ENCODE results near the gene ECT2L. TPM values are rescaled to one million over a fixed set of nuclear protein-coding genes. Genes with fewer than 3 reads are reported as not detected.
A peak's percentile ranks its signal among the peaks of the same experiment; 100 is the strongest.

The ECT2L gene
- total and polyA plus RNA-seq, 2 experiments from 2014 or later, result 0.03 to 0.15 TPM

DNA sequence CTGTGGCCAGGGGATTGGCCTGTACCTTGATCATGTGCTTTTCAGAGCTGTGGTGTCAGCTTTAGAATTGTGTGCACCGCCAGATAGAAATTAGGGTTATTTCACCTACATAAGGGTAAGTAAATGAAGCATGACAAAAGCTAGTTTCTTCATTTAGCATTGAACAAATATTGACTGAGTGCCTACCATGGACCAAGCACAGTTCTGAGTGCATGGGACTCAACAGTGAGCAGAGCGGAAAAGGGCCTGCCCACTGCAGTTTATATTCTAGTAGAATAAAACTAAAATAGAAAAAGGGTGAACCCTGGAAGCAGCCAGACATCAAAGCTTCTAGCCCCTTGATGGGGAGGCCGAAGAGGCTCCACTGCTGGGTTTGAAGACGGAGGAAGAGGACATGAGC is 25.6 kb downstream of the ECT2L start:
- Histone ChIP-seq H3F3A (replicated peaks; ENCODE audit: low read depth) (no peaks in the 10 kb centered on the region), H3K27ac (ENCODE audit: low read depth) (no peak overlapping the region), H3K9me2 (ENCODE audit: insufficient read depth) (0 out of 2 replicates have a peak, but pooled peaks cover under 1% of the 10 kb centered on the region), H3K36me3 (ENCODE audit: insufficient read depth) (no peaks in the 10 kb centered on the region), H3K4me1 (ENCODE audit: insufficient read depth) (peaks cover 18% of the 10 kb centered on the region), H3K4me2 (no peak overlapping the region), H3K79me2 (replicated peaks; ENCODE audit: insufficient read depth) (no peaks in the 10 kb centered on the region), H4K20me1 (replicated peaks; ENCODE audit: insufficient read depth) (no peaks in the 10 kb centered on the region), H3K4me3 (no peak overlapping the region), H3K27me3 (ENCODE audit: insufficient read depth) (no peaks in the 10 kb centered on the region), H2AFZ (0 out of 2 replicates have a peak overlapping the region, but pooled peaks have one; percentile 69)
- H3K36me3 Mint-ChIP-seq (ENCODE audit: low read depth), result no peaks in the 10 kb centered on the region
- H3K9me3 Mint-ChIP-seq, result no peaks in the 10 kb centered on the region
- ATAC-seq, result no peak
- peaks cover 9% of the 10 kb centered on the region for H3K27me3 Mint-ChIP-seq (ENCODE audit: insufficient read depth, low read depth, poor library complexity)
- no peak for TF ChIP-seq ZNF114 (CRISPR knock-in tag; IDR thresholded peaks at IDR 0.05)
- TF ChIP-seq EZH2 (IDR thresholded peaks at IDR 0.05; ENCODE audit: low read depth, unreplicated experiment), result no peak
- TF ChIP-seq EZH2phosphoT487 (IDR thresholded peaks at IDR 0.05; ENCODE audit: unreplicated experiment), result no peak
- TF ChIP-seq STAT1 (IDR thresholded peaks at IDR 0.05; ENCODE audit: unreplicated experiment), result no peak
- TF ChIP-seq, protein P1, sequence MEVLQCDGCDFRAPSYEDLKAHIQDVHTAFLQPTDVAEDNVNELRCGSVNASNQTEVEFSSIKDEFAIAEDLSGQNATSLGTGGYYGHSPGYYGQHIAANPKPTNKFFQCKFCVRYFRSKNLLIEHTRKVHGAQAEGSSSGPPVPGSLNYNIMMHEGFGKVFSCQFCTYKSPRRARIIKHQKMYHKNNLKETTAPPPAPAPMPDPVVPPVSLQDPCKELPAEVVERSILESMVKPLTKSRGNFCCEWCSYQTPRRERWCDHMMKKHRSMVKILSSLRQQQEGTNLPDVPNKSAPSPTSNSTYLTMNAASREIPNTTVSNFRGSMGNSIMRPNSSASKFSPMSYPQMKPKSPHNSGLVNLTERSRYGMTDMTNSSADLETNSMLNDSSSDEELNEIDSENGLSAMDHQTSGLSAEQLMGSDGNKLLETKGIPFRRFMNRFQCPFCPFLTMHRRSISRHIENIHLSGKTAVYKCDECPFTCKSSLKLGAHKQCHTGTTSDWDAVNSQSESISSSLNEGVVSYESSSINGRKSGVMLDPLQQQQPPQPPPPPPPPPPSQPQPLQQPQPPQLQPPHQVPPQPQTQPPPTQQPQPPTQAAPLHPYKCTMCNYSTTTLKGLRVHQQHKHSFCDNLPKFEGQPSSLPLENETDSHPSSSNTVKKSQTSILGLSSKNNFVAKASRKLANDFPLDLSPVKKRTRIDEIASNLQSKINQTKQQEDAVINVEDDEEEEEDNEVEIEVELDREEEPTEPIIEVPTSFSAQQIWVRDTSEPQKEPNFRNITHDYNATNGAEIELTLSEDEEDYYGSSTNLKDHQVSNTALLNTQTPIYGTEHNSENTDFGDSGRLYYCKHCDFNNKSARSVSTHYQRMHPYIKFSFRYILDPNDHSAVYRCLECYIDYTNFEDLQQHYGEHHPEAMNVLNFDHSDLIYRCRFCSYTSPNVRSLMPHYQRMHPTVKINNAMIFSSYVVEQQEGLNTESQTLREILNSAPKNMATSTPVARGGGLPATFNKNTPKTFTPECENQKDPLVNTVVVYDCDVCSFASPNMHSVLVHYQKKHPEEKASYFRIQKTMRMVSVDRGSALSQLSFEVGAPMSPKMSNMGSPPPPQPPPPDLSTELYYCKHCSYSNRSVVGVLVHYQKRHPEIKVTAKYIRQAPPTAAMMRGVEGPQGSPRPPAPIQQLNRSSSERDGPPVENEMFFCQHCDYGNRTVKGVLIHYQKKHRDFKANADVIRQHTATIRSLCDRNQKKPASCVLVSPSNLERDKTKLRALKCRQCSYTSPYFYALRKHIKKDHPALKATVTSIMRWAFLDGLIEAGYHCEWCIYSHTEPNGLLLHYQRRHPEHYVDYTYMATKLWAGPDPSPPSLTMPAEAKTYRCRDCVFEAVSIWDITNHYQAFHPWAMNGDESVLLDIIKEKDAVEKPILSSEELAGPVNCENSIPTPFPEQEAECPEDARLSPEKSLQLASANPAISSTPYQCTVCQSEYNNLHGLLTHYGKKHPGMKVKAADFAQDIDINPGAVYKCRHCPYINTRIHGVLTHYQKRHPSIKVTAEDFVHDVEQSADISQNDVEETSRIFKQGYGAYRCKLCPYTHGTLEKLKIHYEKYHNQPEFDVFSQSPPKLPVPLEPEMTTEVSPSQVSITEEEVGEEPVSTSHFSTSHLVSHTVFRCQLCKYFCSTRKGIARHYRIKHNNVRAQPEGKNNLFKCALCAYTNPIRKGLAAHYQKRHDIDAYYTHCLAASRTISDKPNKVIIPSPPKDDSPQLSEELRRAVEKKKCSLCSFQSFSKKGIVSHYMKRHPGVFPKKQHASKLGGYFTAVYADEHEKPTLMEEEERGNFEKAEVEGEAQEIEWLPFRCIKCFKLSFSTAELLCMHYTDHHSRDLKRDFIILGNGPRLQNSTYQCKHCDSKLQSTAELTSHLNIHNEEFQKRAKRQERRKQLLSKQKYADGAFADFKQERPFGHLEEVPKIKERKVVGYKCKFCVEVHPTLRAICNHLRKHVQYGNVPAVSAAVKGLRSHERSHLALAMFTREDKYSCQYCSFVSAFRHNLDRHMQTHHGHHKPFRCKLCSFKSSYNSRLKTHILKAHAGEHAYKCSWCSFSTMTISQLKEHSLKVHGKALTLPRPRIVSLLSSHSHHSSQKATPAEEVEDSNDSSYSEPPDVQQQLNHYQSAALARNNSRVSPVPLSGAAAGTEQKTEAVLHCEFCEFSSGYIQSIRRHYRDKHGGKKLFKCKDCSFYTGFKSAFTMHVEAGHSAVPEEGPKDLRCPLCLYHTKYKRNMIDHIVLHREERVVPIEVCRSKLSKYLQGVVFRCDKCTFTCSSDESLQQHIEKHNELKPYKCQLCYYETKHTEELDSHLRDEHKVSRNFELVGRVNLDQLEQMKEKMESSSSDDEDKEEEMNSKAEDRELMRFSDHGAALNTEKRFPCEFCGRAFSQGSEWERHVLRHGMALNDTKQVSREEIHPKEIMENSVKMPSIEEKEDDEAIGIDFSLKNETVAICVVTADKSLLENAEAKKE (CRISPR knock-in tag; IDR thresholded peaks at IDR 0.05), result no peak
- TF ChIP-seq POLR2AphosphoS5 (IDR thresholded peaks at IDR 0.05; ENCODE audit: low read depth), result no peak
- TF ChIP-seq, protein P2, sequence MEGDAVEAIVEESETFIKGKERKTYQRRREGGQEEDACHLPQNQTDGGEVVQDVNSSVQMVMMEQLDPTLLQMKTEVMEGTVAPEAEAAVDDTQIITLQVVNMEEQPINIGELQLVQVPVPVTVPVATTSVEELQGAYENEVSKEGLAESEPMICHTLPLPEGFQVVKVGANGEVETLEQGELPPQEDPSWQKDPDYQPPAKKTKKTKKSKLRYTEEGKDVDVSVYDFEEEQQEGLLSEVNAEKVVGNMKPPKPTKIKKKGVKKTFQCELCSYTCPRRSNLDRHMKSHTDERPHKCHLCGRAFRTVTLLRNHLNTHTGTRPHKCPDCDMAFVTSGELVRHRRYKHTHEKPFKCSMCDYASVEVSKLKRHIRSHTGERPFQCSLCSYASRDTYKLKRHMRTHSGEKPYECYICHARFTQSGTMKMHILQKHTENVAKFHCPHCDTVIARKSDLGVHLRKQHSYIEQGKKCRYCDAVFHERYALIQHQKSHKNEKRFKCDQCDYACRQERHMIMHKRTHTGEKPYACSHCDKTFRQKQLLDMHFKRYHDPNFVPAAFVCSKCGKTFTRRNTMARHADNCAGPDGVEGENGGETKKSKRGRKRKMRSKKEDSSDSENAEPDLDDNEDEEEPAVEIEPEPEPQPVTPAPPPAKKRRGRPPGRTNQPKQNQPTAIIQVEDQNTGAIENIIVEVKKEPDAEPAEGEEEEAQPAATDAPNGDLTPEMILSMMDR (conservative IDR thresholded peaks at IDR 0.05; ENCODE audit: low read depth in 2 of 2), result no peak
- TF ChIP-seq NANOG (IDR thresholded peaks at IDR 0.05; ENCODE audit: borderline replicate concordance), result no peak
- TF ChIP-seq ZNF331 (CRISPR knock-in tag; IDR thresholded peaks at IDR 0.05; ENCODE audit: low read depth), result no peak
- TF ChIP-seq, protein P3, sequence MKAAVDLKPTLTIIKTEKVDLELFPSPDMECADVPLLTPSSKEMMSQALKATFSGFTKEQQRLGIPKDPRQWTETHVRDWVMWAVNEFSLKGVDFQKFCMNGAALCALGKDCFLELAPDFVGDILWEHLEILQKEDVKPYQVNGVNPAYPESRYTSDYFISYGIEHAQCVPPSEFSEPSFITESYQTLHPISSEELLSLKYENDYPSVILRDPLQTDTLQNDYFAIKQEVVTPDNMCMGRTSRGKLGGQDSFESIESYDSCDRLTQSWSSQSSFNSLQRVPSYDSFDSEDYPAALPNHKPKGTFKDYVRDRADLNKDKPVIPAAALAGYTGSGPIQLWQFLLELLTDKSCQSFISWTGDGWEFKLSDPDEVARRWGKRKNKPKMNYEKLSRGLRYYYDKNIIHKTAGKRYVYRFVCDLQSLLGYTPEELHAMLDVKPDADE (IDR thresholded peaks at IDR 0.05), result no peak
- TF ChIP-seq REST (IDR thresholded peaks at IDR 0.05; ENCODE audit: unreplicated experiment), result no peak
- no peak for TF ChIP-seq CREB1 (CRISPR knock-in tag; IDR thresholded peaks at IDR 0.05; ENCODE audit: low read depth)
- TF ChIP-seq JUNB (IDR thresholded peaks at IDR 0.05; ENCODE audit: unreplicated experiment), result no peak
- H3K4me3 Mint-ChIP-seq, result no peak overlapping the region
- H3K4me1 Mint-ChIP-seq, result peaks cover 22% of the 10 kb centered on the region
- H3K27ac Mint-ChIP-seq, result no peak overlapping the region
- DNase-seq (ENCODE audit: low spot score), result no peak
